Endothelial cell of umbilical vein (primary cell): ENCODE data around the gene IPO13. TPM values are rescaled to one million over a fixed set of nuclear protein-coding genes. Genes with fewer than 3 reads are reported as not detected.
A peak's percentile ranks its signal among the peaks of the same experiment; 100 is the strongest.

Source experiments
- BruUV-seq: library from RNA; stranded (reverse); fragments of 400-500 nt; replicated peaks from 2 replicates; lab custom pipeline; 2021; lab: Mats Ljungman, UMichigan
- CTCF ChIA-PET: fragments of 300-600, 350-600 bp; sonication (Branson Sonifier 250); formaldehyde crosslinking; loops from one replicate; lab custom pipeline; 2021; ENCODE audit warnings: antibody characterized with exemption, inconsistent platforms; lab: Charles Lee
- POLR2A ChIA-PET: fragments of 300-600, 350-600 bp; sonication (Branson Sonifier 250); formaldehyde crosslinking; loops from one replicate; lab custom pipeline; 2021; ENCODE audit warnings: antibody characterized with exemption, inconsistent platforms; lab: Charles Lee
- DNase-seq: peaks from one replicate; pipeline ENCODE4 v3.0.0-alpha.2; 2011; ENCODE audit warnings: low read depth, low spot score
- FAIRE-seq: peaks from 2 replicates; lab custom pipeline; 2011; peaks lifted over from hg19 to GRCh38; lab: Jason Lieb, UNC
- H2AFZ ChIP-seq: 2 replicates; pipeline ENCODE4 v1.6.0; 2012; ENCODE audit warnings: low read depth, low read length, control low read depth, inconsistent platforms
- H3K27ac ChIP-seq: 2 replicates; pipeline ENCODE4 v1.5.1; 2011; ENCODE audit warnings: low read depth, mild to moderate bottlenecking, control low read depth, low read length, moderate library complexity; ENCODE audit not compliant: insufficient read depth
- H3K27me3 ChIP-seq, 2 experiments: 2 replicates each; pipeline versions ENCODE4 v1.6.0 to v1.6.1; 2011; ENCODE audit warnings: low read length in 2 of 2, mixed read lengths in 1 of 2; ENCODE audit not compliant: control insufficient read depth in 2 of 2, insufficient read depth in 2 of 2
- H3K36me3 ChIP-seq, 2 experiments: 2 replicates in 1 of 2; 3 replicates in 1 of 2; pipeline ENCODE4 v1.5.1; 2011; ENCODE audit warnings: low read length in 2 of 2, mild to moderate bottlenecking in 1 of 2, moderate library complexity in 1 of 2; ENCODE audit not compliant: control insufficient read depth in 2 of 2, insufficient read depth in 2 of 2; ENCODE audit errors: extremely low read depth in 1 of 2
- H3K4me1 ChIP-seq: 3 replicates; pipeline ENCODE4 v1.5.1; 2011; ENCODE audit warnings: mild to moderate bottlenecking, low read length; ENCODE audit not compliant: control insufficient read depth, insufficient read depth; ENCODE audit errors: extremely low read depth
- H3K4me2 ChIP-seq: 2 replicates; pipeline ENCODE4 v1.6.1; 2011; ENCODE audit warnings: low read length, control low read depth, mixed read lengths; ENCODE audit not compliant: insufficient read depth
- H3K4me3 ChIP-seq, 3 experiments: fragments of 200-600 bp in 1 of 3; sonication (generic), shearing (Covaris generic) in 1 of 3; replicated peaks in 1 of 3; 2 replicates each; pipeline ENCODE4 v1.5.1; 2011 to 2016; ENCODE audit warnings: control low read depth in 3 of 3, low read length in 3 of 3, mild to moderate bottlenecking in 2 of 3, inconsistent platforms in 1 of 3, low read depth in 1 of 3, moderate library complexity in 1 of 3; ENCODE audit not compliant: insufficient read depth in 1 of 3
- H3K79me2 ChIP-seq: 2 replicates; pipeline ENCODE4 v1.6.0; 2012; ENCODE audit warnings: low read length, inconsistent platforms; ENCODE audit not compliant: control insufficient read depth, insufficient read depth
- H3K9ac ChIP-seq: replicated peaks from 2 replicates; pipeline ENCODE3; 2011; ENCODE audit warnings: low read length, control low read depth; ENCODE audit not compliant: insufficient read depth; ENCODE audit errors: extremely low read depth
- H3K9me1 ChIP-seq: replicated peaks from 3 replicates; pipeline ENCODE4 v1.6.0; 2011; ENCODE audit warnings: mild to moderate bottlenecking, low read length; ENCODE audit not compliant: control insufficient read depth, insufficient read depth; ENCODE audit errors: extremely low read depth
- H3K9me3 ChIP-seq: replicated peaks from 2 replicates; pipeline ENCODE4 v1.5.1; 2012; ENCODE audit warnings: low read length, inconsistent platforms; ENCODE audit not compliant: control insufficient read depth, insufficient read depth
- H4K20me1 ChIP-seq: replicated peaks from 2 replicates; pipeline ENCODE3; 2011; ENCODE audit warnings: mild to moderate bottlenecking, low read length; ENCODE audit not compliant: control insufficient read depth, insufficient read depth; ENCODE audit errors: extremely low read depth
- FOS ChIP-seq: IDR thresholded peaks from 2 replicates; pipeline ENCODE4 v1.6.1; 2011; ENCODE audit warnings: mild to moderate bottlenecking, low read length, moderate library complexity, borderline replicate concordance; ENCODE audit not compliant: insufficient read depth
- JUN ChIP-seq: IDR thresholded peaks from 2 replicates; pipeline ENCODE4 v1.6.1; 2011; ENCODE audit warnings: borderline replicate concordance, low read depth; ENCODE audit not compliant: insufficient read length, insufficient read depth
- MAX ChIP-seq: IDR thresholded peaks from 2 replicates; pipeline ENCODE4 v1.6.1; 2011; ENCODE audit not compliant: insufficient read depth, insufficient read length
- POLR2AphosphoS5 ChIP-seq: IDR thresholded peaks from 2 replicates; pipeline ENCODE4 v1.6.1; 2012; ENCODE audit warnings: low read depth, mild to moderate bottlenecking, control low read depth, low read length, moderate library complexity; ENCODE audit not compliant: insufficient read depth
- dilution Hi-C: fragments of 300-500 bp; cut with MboI; formaldehyde crosslinking; loops from one replicate; pipeline ENCODE4 v1.15.0; 2019; ENCODE audit warnings: low sequenced_read_pairs; ENCODE audit not compliant: extremely low pct_ligation_motif_present
- intact Hi-C: fragments of 100-400 bp; cut with micrococcal nuclease; formaldehyde crosslinking; loops from one replicate; pipeline ENCODE4 v1.10.0; 2022
- polyA plus RNA-seq, 4 experiments: library from polyadenylated mRNA; depleted of rRNA in 3 of 4; stranded (reverse) in 3 of 4; unstranded in 1 of 4; fragments of >200 nt; gene quantifications; 2 replicates each; pipeline versions ENCODE4 v1.2.1 to v1.2.3, GENCODE V29; 2011 to 2012; ENCODE audit warnings: missing spikeins in 1 of 4
- total RNA-seq: library from RNA; stranded (reverse); gene quantifications from 2 replicates; pipeline ENCODE4 v1.2.3, GENCODE V29; 2021

IPO13 gene
- total and polyA plus RNA-seq, 2 donors (not counting 3 experiments of a cell fraction or from before 2014, with no cell fraction given): 28.9 to 29.3 TPM

DNA sequence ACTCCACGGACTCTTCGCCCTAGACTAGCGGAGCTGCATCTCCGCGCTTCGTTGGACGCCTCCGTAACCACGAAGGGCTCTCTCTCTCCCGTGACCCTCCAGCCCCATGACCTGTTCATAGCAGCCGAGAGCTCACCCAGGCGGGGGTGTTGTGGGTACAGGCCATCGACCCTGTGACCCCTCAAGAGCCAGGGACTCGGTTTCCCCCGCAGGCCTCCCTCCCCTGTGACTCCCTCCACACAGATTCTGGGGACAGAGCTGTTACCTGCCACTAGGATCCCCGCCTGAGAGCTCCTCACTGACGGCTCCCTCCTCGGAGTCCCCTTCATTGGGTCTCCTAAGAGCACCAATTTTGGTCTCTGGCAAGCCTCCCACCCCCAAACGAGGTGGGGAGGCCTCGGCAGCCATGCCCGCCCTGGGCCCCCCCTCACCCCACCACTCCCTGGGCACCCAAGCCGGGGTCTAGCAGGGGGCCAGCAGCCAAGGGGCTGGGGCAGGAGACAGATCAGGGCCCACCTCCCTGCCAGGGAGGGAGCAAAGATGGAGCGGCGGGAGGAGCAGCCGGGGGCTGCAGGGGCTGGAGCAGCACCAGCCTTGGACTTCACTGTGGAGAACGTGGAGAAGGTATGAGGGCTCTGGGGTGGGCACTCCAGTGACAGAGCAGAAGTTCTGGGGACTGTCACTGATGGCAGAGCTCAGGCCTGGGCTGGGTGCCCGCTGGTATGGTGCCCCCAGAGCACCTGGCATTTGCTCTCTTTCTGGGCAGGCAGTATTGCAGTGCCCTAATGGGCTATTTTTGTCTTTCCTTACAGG, 517 bp downstream of the IPO13 start:
- dilution Hi-C loops (loop anchor here (25.0 kb wide), 1 partner anchor 185 kb away; no protein-coding TSS in a partner anchor), intact Hi-C loops (loop anchor here (5.0 kb wide), 1 partner anchor 100 kb away; no protein-coding TSS in a partner anchor)
- ChIA-PET POLR2A (interaction anchor here (1.2 kb wide), 1 partner anchor 13 kb away, joined by 4 read pairs; no protein-coding TSS in a partner anchor), CTCF (interaction anchor here (1.0 to 7.2 kb wide), 3 partner anchors 13 to 183 kb away, joined by 4 to 93 read pairs (median 69); partner anchors contain the start of gene ARTN)
- Histone ChIP-seq H2AFZ (peak overlapping the region; percentile 99), H4K20me1 (no peaks in the 10 kb centered on the region), H3K4me2 (peak overlapping the region; percentile 84), H3K4me1 (peaks cover 20% of the 10 kb centered on the region), H3K9ac (peak overlapping the region; percentile 97), H3K27me3 (no peaks in the 10 kb centered on the region), H3K27ac (peak overlapping the region; percentile 94), H3K4me3 (peak overlapping the region; percentile 64 to 76 (median 67)), H3K9me3 (no peaks in the 10 kb centered on the region), H3K36me3 (peaks cover 0 to 4% of the 10 kb centered on the region in 2 experiments), H3K9me1 (no peaks in the 10 kb centered on the region), H3K79me2 (peaks cover 5% of the 10 kb centered on the region)
- TF ChIP-seq MAX: no peak
- TF ChIP-seq JUN: no peak
- no peak for TF ChIP-seq FOS
- TF ChIP-seq POLR2AphosphoS5: no peak
- FAIRE-seq: no peak
- no peak for DNase-seq
- BruUV-seq: TSS peak; percentile 29
